ENCODE results near the gene ACYP2.

- TF ChIP-seq CTCF (IDR thresholded peaks at IDR 0.05) (no peak), POLR2A (IDR thresholded peaks at IDR 0.05) (no peak), POLR2AphosphoS5 (IDR thresholded peaks at IDR 0.05) (no peak)
These were observed 32.0 kb upstream of the ACYP2 start for GRCh38 chr2:54083445-54083844.
